ENCODE data around the gene THYN1. TPM values are rescaled to one million over a fixed set of nuclear protein-coding genes. Genes with fewer than 3 reads are reported as not detected.
"Not testable (repeated sequence)": the region's sequence is repeated elsewhere in the genome, so short reads cannot be mapped to it uniquely, and the experiment has no call there.

Gene THYN1
- total and polyA plus RNA-seq, 3 donors from 2014 or later = 85.0 to 94.0 (median 86.9) TPM

GRCh38 chr11:134258577-134258976 lies 5.4 kb upstream of the THYN1 start:
- Histone ChIP-seq H3K4me3 (no peak overlapping the region), H3K27me3 (no peaks in the 10 kb centered on the region), H3K4me1 (no peaks in the 10 kb centered on the region), H3K36me3 (ENCODE audit: low read depth, missing control alignments) (no peaks in the 10 kb centered on the region), H3K27ac (no peak overlapping the region), H3K9me3 (no peaks in the 10 kb centered on the region)
- no peak for DNase-seq
- intact Hi-C loops (cut with DNase I; ENCODE audit: low total_unique reads) = no loop called here
- WGBS, 2 donors = 83 to 92% methylated on average over 4 of the region's 4 CpGs
- TF ChIP-seq POLR2A (IDR thresholded peaks at IDR 0.05) (no peak), CTCF (IDR thresholded peaks at IDR 0.05) (no peak)

- 90 to 95% methylated on average over 11 of the region's 11 CpGs for WGBS, 2 donors
Observed at GRCh38 chr11:134257101-134257500, 3.9 kb upstream of the THYN1 start.

GRCh38 chr11:134255184-134255561 lies 2.0 kb upstream of the THYN1 start:
- H3K27me3 ChIP-seq; intact Hi-C loops (cut with DNase I; ENCODE audit: low total_unique reads); H3K4me3 ChIP-seq; H3K9me3 ChIP-seq; H3K27ac ChIP-seq; H3K36me3 ChIP-seq (ENCODE audit: low read depth, missing control alignments); H3K4me1 ChIP-seq; DNase-seq: not testable (repeated sequence)
- WGBS, 2 donors = 92 to 95% methylated on average over 5 of the region's 5 CpGs

More at GRCh38 chr11:134257101-134257500, 3.9 kb upstream of the THYN1 start:
- H3K27ac ChIP-seq = no peak overlapping the region
- peaks cover 4% of the 10 kb centered on the region for H3K4me1 ChIP-seq
- no peak for DNase-seq
- H3K9me3 ChIP-seq = no peaks in the 10 kb centered on the region
- H3K36me3 ChIP-seq (ENCODE audit: low read depth, missing control alignments) = no peaks in the 10 kb centered on the region
- no peaks in the 10 kb centered on the region for H3K27me3 ChIP-seq
- intact Hi-C loops (cut with DNase I; ENCODE audit: low total_unique reads) = no loop called here
- H3K4me3 ChIP-seq = no peak overlapping the region
- no peak for TF ChIP-seq CTCF (IDR thresholded peaks at IDR 0.05)
- TF ChIP-seq POLR2A (IDR thresholded peaks at IDR 0.05) = no peak

GRCh38 chr11:134254433-134255183 lies 1.5 kb upstream of the THYN1 start:
- intact Hi-C loops (cut with DNase I; ENCODE audit: low total_unique reads) = no loop called here
- no peaks in the 10 kb centered on the region for H3K9me3 ChIP-seq
- H3K36me3 ChIP-seq (ENCODE audit: low read depth, missing control alignments) = no peaks in the 10 kb centered on the region
- no peak for DNase-seq
- H3K27me3 ChIP-seq = no peaks in the 10 kb centered on the region
- WGBS, 2 donors = 55 to 56% methylated on average over 3 of the region's 3 CpGs
- no peak overlapping the region for H3K27ac ChIP-seq
- TF ChIP-seq CTCF (IDR thresholded peaks at IDR 0.05) = no peak
- no peak for TF ChIP-seq POLR2A (IDR thresholded peaks at IDR 0.05)
- H3K4me1 ChIP-seq = peaks cover 10% of the 10 kb centered on the region
- peak overlapping the region in 1 of 2 donors; percentile 95 for H3K4me3 ChIP-seq

GRCh38 chr11:134252346-134253187 lies 585 bp downstream of the THYN1 start:
- Histone ChIP-seq H3K4me3 (peak overlapping the region; percentile 94 to 95), H3K4me1 (peaks cover 10% of the 10 kb centered on the region), H3K36me3 (ENCODE audit: low read depth, missing control alignments) (no peaks in the 10 kb centered on the region), H3K27ac (peak overlapping the region; percentile 49 to 72), H3K27me3 (no peaks in the 10 kb centered on the region), H3K9me3 (no peaks in the 10 kb centered on the region)
- peak; percentile 46 for DNase-seq
- TF ChIP-seq CTCF (IDR thresholded peaks at IDR 0.05) = no peak
- 2 to 3% methylated on average over 27 of the region's 27 CpGs for WGBS, 2 donors
- intact Hi-C loops (cut with DNase I; ENCODE audit: low total_unique reads) = no loop called here

Data from testis (tissue), 3 donors.